Uterus (tissue), 2 donors: ENCODE measurements around the gene GNG7.
"Not testable (repeated sequence)": the region's sequence is repeated elsewhere in the genome, so short reads cannot be mapped to it uniquely, and the experiment has no call there.

Experiments used
- POLR2A ChIP-seq, 2 donors: fragments of 450-650 bp; IDR thresholded peaks; one replicate each; pipeline ENCODE4 v1.6.1; 2016; ENCODE audit warnings: antibody characterized with exemption in 2 of 2, mild to moderate bottlenecking in 1 of 2, moderate library complexity in 1 of 2
- TF ChIP-seq, protein P1 (sequence below), 4 experiments: fragments of 200-600 bp in 2 of 4; fragments of 450-650 bp in 2 of 4; sonication (generic) in 2 of 4; IDR thresholded peaks; one replicate each; pipeline ENCODE4 v1.5.1; 2016 to 2019; ENCODE audit warnings: antibody characterized with exemption in 4 of 4, mild to moderate bottlenecking in 2 of 4, moderate library complexity in 1 of 4

DNA sequence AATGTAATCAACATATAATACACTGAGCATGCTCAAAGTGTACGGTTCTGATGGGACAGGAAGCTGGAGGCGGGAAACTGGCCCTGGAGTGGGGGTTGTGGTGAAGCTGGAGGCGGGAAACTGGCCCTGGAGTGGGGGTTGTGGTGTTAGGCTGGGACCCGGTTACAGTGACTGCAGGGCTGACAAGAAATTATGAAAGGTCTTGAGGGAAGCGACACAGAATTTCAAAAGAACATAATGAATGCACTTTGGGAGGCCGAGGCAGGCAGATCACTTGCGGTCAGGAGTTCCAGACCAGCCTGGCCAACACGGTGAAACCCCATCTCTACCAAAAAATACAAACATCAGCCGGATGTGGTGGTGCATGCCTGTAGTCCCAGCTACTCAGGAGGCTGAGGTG, 164.9 kb downstream of the GNG7 start:
- TF ChIP-seq, protein P1, sequence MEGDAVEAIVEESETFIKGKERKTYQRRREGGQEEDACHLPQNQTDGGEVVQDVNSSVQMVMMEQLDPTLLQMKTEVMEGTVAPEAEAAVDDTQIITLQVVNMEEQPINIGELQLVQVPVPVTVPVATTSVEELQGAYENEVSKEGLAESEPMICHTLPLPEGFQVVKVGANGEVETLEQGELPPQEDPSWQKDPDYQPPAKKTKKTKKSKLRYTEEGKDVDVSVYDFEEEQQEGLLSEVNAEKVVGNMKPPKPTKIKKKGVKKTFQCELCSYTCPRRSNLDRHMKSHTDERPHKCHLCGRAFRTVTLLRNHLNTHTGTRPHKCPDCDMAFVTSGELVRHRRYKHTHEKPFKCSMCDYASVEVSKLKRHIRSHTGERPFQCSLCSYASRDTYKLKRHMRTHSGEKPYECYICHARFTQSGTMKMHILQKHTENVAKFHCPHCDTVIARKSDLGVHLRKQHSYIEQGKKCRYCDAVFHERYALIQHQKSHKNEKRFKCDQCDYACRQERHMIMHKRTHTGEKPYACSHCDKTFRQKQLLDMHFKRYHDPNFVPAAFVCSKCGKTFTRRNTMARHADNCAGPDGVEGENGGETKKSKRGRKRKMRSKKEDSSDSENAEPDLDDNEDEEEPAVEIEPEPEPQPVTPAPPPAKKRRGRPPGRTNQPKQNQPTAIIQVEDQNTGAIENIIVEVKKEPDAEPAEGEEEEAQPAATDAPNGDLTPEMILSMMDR (IDR thresholded peaks at IDR 0.05), result not testable (repeated sequence)
- TF ChIP-seq POLR2A (IDR thresholded peaks at IDR 0.05), result not testable (repeated sequence)
